NCI-H2107 treated with DMSO at 0.1 percent for 48 hours (cell line): ENCODE data around the gene GIPC3.
"Not testable (repeated sequence)": the region's sequence is repeated elsewhere in the genome, so short reads cannot be mapped to it uniquely, and the experiment has no call there.

ENCODE experiments used
- DNase-seq: peaks from one replicate; lab custom pipeline; 2025; ENCODE audit not compliant: unreplicated experiment; lab: John Stamatoyannopoulos, UW

Gene GIPC3

GRCh38 chr19:3576696-3577443, 8.4 kb upstream of the GIPC3 start:
- no peak for DNase-seq

- no peak for DNase-seq
Observed at GRCh38 chr19:3577723-3578344, 7.4 kb upstream of the GIPC3 start.

GRCh38 chr19:3578390-3578789, 6.9 kb upstream of the GIPC3 start:
- DNase-seq: no peak

GRCh38 chr19:3580156-3580934, 4.9 kb upstream of the GIPC3 start:
- no peak for DNase-seq

GRCh38 chr19:3581792-3582191, 3.5 kb upstream of the GIPC3 start:
- not testable (repeated sequence) for DNase-seq

- not testable (repeated sequence) for DNase-seq
Observed at GRCh38 chr19:3584036-3584802, 1.1 kb upstream of the GIPC3 start.

- DNase-seq: no peak
Observed at GRCh38 chr19:3586127-3586626, 899 bp downstream of the GIPC3 start.

GRCh38 chr19:3586707-3587346, 1.5 kb downstream of the GIPC3 start:
- no peak for DNase-seq

- DNase-seq: no peak
Observed at GRCh38 chr19:3589439-3589838, 4.2 kb downstream of the GIPC3 start.

- no peak for DNase-seq
Observed at GRCh38 chr19:3589949-3590348, 4.7 kb downstream of the GIPC3 start.

GRCh38 chr19:3590991-3591659, 5.8 kb downstream of the GIPC3 start:
- DNase-seq: no peak

GRCh38 chr19:3591876-3592613, 6.8 kb downstream of the GIPC3 start:
- no peak for DNase-seq

GRCh38 chr19:3593156-3593555, 7.9 kb downstream of the GIPC3 start:
- DNase-seq: no peak

GRCh38 chr19:3595521-3596061, 10.3 kb downstream of the GIPC3 start:
- no peak for DNase-seq

GRCh38 chr19:3599776-3600187, 14.5 kb downstream of the GIPC3 start:
- no peak for DNase-seq

GRCh38 chr19:3601021-3601420, 15.7 kb downstream of the GIPC3 start:
- DNase-seq: no peak

- DNase-seq: no peak
Observed at GRCh38 chr19:3603121-3603811, 18.0 kb downstream of the GIPC3 start.

- DNase-seq: no peak
Observed at GRCh38 chr19:3604227-3604986, 19.1 kb downstream of the GIPC3 start.
